GM18498 (cell line): ENCODE measurements around the gene SLC40A1.

Source experiments
- ATAC-seq: cut with Tn5 transposase; IDR thresholded peaks from one replicate; pipeline ENCODE4 v1.9.1; 2021; ENCODE audit warnings: mild to moderate bottlenecking, moderate library complexity; ENCODE audit not compliant: unreplicated experiment

Gene SLC40A1

GRCh38 chr2:189517847-189518535, 62.6 kb downstream of the SLC40A1 start:
- no peak for ATAC-seq

- ATAC-seq = no peak
These were observed 64.0 kb downstream of the SLC40A1 start for GRCh38 chr2:189516546-189516945.

GRCh38 chr2:189515264-189515663, 65.3 kb downstream of the SLC40A1 start:
- ATAC-seq = no peak

GRCh38 chr2:189514104-189514503, 66.5 kb downstream of the SLC40A1 start:
- ATAC-seq = no peak

GRCh38 chr2:189512879-189513278, 67.7 kb downstream of the SLC40A1 start:
- no peak for ATAC-seq

- ATAC-seq = no peak
These were observed 68.6 kb downstream of the SLC40A1 start for GRCh38 chr2:189511960-189512319.

- no peak for ATAC-seq
These were observed 69.2 kb downstream of the SLC40A1 start for GRCh38 chr2:189511210-189511959.
